Astrocyte (in vitro differentiated cells and primary cell): ENCODE results near the gene RHOB. TPM values are rescaled to one million over a fixed set of nuclear protein-coding genes. Genes with fewer than 3 reads are reported as not detected.

Source experiments
- DNase-seq: peaks from one replicate; pipeline ENCODE4 v3.0.0-alpha.2; 2010; ENCODE audit warnings: low read depth
- FAIRE-seq: peaks from 2 replicates; lab custom pipeline; 2011; peaks lifted over from hg19 to GRCh38; lab: Jason Lieb, UNC
- H2AFZ ChIP-seq: 2 replicates; pipeline ENCODE4 v1.6.0; 2012; ENCODE audit warnings: low read depth, low read length, inconsistent platforms
- H3K27ac ChIP-seq: 2 replicates; pipeline ENCODE4 v1.5.1; 2011; ENCODE audit warnings: low read depth, low read length, inconsistent platforms
- H3K27me3 ChIP-seq: 2 replicates; pipeline ENCODE4 v1.6.0; 2011; ENCODE audit warnings: low read length, inconsistent platforms; ENCODE audit not compliant: insufficient read depth
- H3K36me3 ChIP-seq: 2 replicates; pipeline ENCODE4 v1.5.1; 2011; ENCODE audit warnings: low read length, inconsistent platforms; ENCODE audit not compliant: insufficient read depth
- H3K4me1 ChIP-seq: 2 replicates; pipeline ENCODE4 v1.5.1; 2011; ENCODE audit warnings: low read length, inconsistent platforms; ENCODE audit not compliant: insufficient read depth
- H3K4me2 ChIP-seq: 2 replicates; pipeline ENCODE4 v1.6.0; 2012; ENCODE audit warnings: low read length, inconsistent platforms
- H3K4me3 ChIP-seq: 2 replicates; pipeline ENCODE4 v1.5.1; 2011; ENCODE audit warnings: low read depth, mild to moderate bottlenecking, low read length, inconsistent platforms; ENCODE audit not compliant: insufficient read depth
- H3K79me2 ChIP-seq: 2 replicates; pipeline ENCODE4 v1.6.0; 2012; ENCODE audit warnings: mild to moderate bottlenecking, low read length, inconsistent platforms; ENCODE audit not compliant: insufficient read depth
- H3K9ac ChIP-seq: 2 replicates; pipeline ENCODE4 v1.6.0; 2012; ENCODE audit warnings: mild to moderate bottlenecking, low read length, inconsistent platforms
- H3K9me3 ChIP-seq: 2 replicates; pipeline ENCODE4 v1.5.1; 2012; ENCODE audit warnings: low read depth, mild to moderate bottlenecking, low read length, inconsistent platforms; ENCODE audit not compliant: insufficient read depth
- H4K20me1 ChIP-seq: 2 replicates; pipeline ENCODE4 v1.6.0; 2012; ENCODE audit warnings: low read length, inconsistent platforms; ENCODE audit not compliant: insufficient read depth
- H3K27ac Mint-ChIP-seq: one replicate; pipeline ENCODE4 v1.8.0; 2021; ENCODE audit warnings: mild to moderate bottlenecking, mixed read lengths; ENCODE audit not compliant: unreplicated experiment
- H3K27me3 Mint-ChIP-seq: one replicate; pipeline ENCODE4 v1.8.0; 2021; ENCODE audit warnings: low read depth, mixed read lengths; ENCODE audit not compliant: unreplicated experiment
- H3K36me3 Mint-ChIP-seq: one replicate; pipeline ENCODE4 v1.8.0; 2021; ENCODE audit warnings: low read depth, mixed read lengths; ENCODE audit not compliant: unreplicated experiment
- H3K4me1 Mint-ChIP-seq: one replicate; pipeline ENCODE4 v1.8.0; 2021; ENCODE audit warnings: low read depth, mixed read lengths; ENCODE audit not compliant: unreplicated experiment
- H3K4me3 Mint-ChIP-seq: one replicate; pipeline ENCODE4 v1.8.0; 2021; ENCODE audit warnings: mild to moderate bottlenecking, moderate library complexity, mixed read lengths; ENCODE audit not compliant: unreplicated experiment
- H3K9me3 Mint-ChIP-seq: one replicate; pipeline ENCODE4 v1.8.0; 2021; ENCODE audit warnings: mild to moderate bottlenecking, mixed read lengths; ENCODE audit not compliant: unreplicated experiment
- CTCF ChIP-seq: IDR thresholded peaks from 2 replicates; pipeline ENCODE4 v1.5.1; 2011; ENCODE audit warnings: low read depth, mild to moderate bottlenecking, inconsistent platforms, low read length, moderate library complexity; ENCODE audit not compliant: insufficient read depth
- EZH2 ChIP-seq: IDR thresholded peaks from 2 replicates; pipeline ENCODE4 v1.6.1; 2012; ENCODE audit warnings: mild to moderate bottlenecking, low read length, inconsistent platforms; ENCODE audit not compliant: insufficient read depth
- total RNA-seq: library from RNA; stranded (reverse); gene quantifications from 2 replicates; pipeline ENCODE4 v1.2.1, GENCODE V29; 2021

Gene RHOB
- total RNA-seq, 1 donor from 2014 or later = 161 TPM

GRCh38 chr2:20401489-20401835, 45.4 kb upstream of the RHOB start:
- no peak for FAIRE-seq
- H3K36me3 Mint-ChIP-seq = no peaks in the 10 kb centered on the region
- DNase-seq = no peak
- H3K4me2 ChIP-seq = no peak overlapping the region
- peaks cover 12% of the 10 kb centered on the region for H3K27me3 Mint-ChIP-seq
- no peak overlapping the region for H3K9ac ChIP-seq
- no peak overlapping the region for H3K27ac ChIP-seq
- no peaks in the 10 kb centered on the region for H3K36me3 ChIP-seq
- TF ChIP-seq EZH2 (no peak), CTCF (no peak)
- no peak overlapping the region for H3K27ac Mint-ChIP-seq
- H3K4me1 Mint-ChIP-seq = no peaks in the 10 kb centered on the region
- H3K27me3 ChIP-seq = peaks cover 4% of the 10 kb centered on the region
- H3K4me1 ChIP-seq = no peaks in the 10 kb centered on the region
- peaks cover 2% of the 10 kb centered on the region for H3K9me3 Mint-ChIP-seq
- no peaks in the 10 kb centered on the region for H4K20me1 ChIP-seq
- no peaks in the 10 kb centered on the region for H3K79me2 ChIP-seq
- H3K9me3 ChIP-seq = no peaks in the 10 kb centered on the region
- no peak overlapping the region for H3K4me3 ChIP-seq
- H2AFZ ChIP-seq = no peak overlapping the region
- H3K4me3 Mint-ChIP-seq = no peak overlapping the region

- Histone ChIP-seq H3K9me3 (no peaks in the 10 kb centered on the region), H3K4me3 (no peak overlapping the region), H3K27ac (no peak overlapping the region), H3K4me2 (no peak overlapping the region), H3K36me3 (no peaks in the 10 kb centered on the region), H2AFZ (no peak overlapping the region), H4K20me1 (no peaks in the 10 kb centered on the region), H3K4me1 (no peaks in the 10 kb centered on the region), H3K9ac (no peak overlapping the region), H3K79me2 (no peaks in the 10 kb centered on the region), H3K27me3 (no peaks in the 10 kb centered on the region)
- Mint-ChIP-seq H3K36me3 (no peaks in the 10 kb centered on the region), H3K9me3 (peaks cover 10% of the 10 kb centered on the region), H3K27ac (no peak overlapping the region), H3K27me3 (peaks cover 15% of the 10 kb centered on the region), H3K4me3 (no peak overlapping the region), H3K4me1 (no peaks in the 10 kb centered on the region)
- DNase-seq (no peak), FAIRE-seq (no peak)
- TF ChIP-seq CTCF (no peak), EZH2 (no peak)
Observed at GRCh38 chr2:20403774-20404312, 43.0 kb upstream of the RHOB start.

GRCh38 chr2:20404950-20405349, 41.9 kb upstream of the RHOB start:
- no peak overlapping the region for H3K27ac Mint-ChIP-seq
- FAIRE-seq = no peak
- no peak overlapping the region for H3K4me2 ChIP-seq

More at GRCh38 chr2:20404950-20405349, 41.9 kb upstream of the RHOB start:
- no peak overlapping the region for H3K4me3 Mint-ChIP-seq
- H3K4me1 Mint-ChIP-seq = no peaks in the 10 kb centered on the region
- H3K36me3 ChIP-seq = no peaks in the 10 kb centered on the region
- no peak overlapping the region for H2AFZ ChIP-seq
- peaks cover 10% of the 10 kb centered on the region for H3K27me3 Mint-ChIP-seq
- no peak overlapping the region for H3K9ac ChIP-seq
- no peaks in the 10 kb centered on the region for H4K20me1 ChIP-seq
- no peak for TF ChIP-seq EZH2
- TF ChIP-seq CTCF = no peak
- H3K36me3 Mint-ChIP-seq = peaks cover 5% of the 10 kb centered on the region
- H3K9me3 ChIP-seq = peaks cover under 1% of the 10 kb centered on the region
- no peaks in the 10 kb centered on the region for H3K27me3 ChIP-seq
- DNase-seq = no peak
- H3K4me1 ChIP-seq = no peaks in the 10 kb centered on the region
- H3K9me3 Mint-ChIP-seq = peaks cover 19% of the 10 kb centered on the region
- H3K79me2 ChIP-seq = no peaks in the 10 kb centered on the region
- H3K4me3 ChIP-seq = no peak overlapping the region
- no peak overlapping the region for H3K27ac ChIP-seq
